Measurements from ENCODE around the gene CCDC107. TPM values are rescaled to one million over a fixed set of nuclear protein-coding genes. Genes with fewer than 3 reads are reported as not detected.

Gene CCDC107
- total and polyA plus RNA-seq, 9 of the 15 experiments (the other 6 are each of a cell fraction or from before 2014, with no cell fraction given) = 0.35 to 11.3 (median 6.9) TPM; not detected in 1

- Histone ChIP-seq H3K27ac (ENCODE audit: extremely low read depth, low read depth, low read length) (no peak overlapping the region), H3K4me3 (no peak overlapping the region), H3K79me2 (ENCODE audit: control insufficient read depth, insufficient read depth, low read length) (no peaks in the 10 kb centered on the region), H3K4me1 (replicated peaks in 1 of 2; ENCODE audit: control insufficient read depth in 2 of 2, insufficient read depth in 2 of 2, low read length in 2 of 2) (peaks cover 0 to 4% of the 10 kb centered on the region in 2 experiments; a peak in 3 of 5 replicates), H3K9me3 (replicated peaks; ENCODE audit: control insufficient read depth, insufficient read depth, low read depth, low read length) (no peaks in the 10 kb centered on the region), H3K9ac (ENCODE audit: insufficient read depth in 1 of 2, low read depth in 2 of 2, low read length in 2 of 2) (no peak overlapping the region), H2AFZ (ENCODE audit: low read depth, low read length) (no peak overlapping the region), H3K36me3 (ENCODE audit: control insufficient read depth, insufficient read depth, low read length) (peaks cover 7% of the 10 kb centered on the region; the same call in 2 of the 3 replicates), H3K9me1 (ENCODE audit: control insufficient read depth, insufficient read depth, low read length) (no peaks in the 10 kb centered on the region), H3K27me3 (ENCODE audit: control insufficient read depth in 2 of 2, insufficient read depth in 2 of 2, low read length in 2 of 2) (no peaks in the 10 kb centered on the region), H3K4me2 (ENCODE audit: insufficient read depth, low read length) (no peak overlapping the region), H4K20me1 (replicated peaks; ENCODE audit: control insufficient read depth, insufficient read depth, low read length) (no peaks in the 10 kb centered on the region)
- intact Hi-C loops (cut with micrococcal nuclease) (no loop called here), in situ Hi-C loops (cut with MboI) (no loop called here)
- no peak for TF ChIP-seq ZNF586 (CRISPR knock-in tag; conservative IDR thresholded peaks at IDR 0.05)
- TF ChIP-seq ZBTB11 (CRISPR knock-in tag; IDR thresholded peaks at IDR 0.05) = no peak
- no peak for TF ChIP-seq PHF20 (IDR thresholded peaks at IDR 0.05; ENCODE audit: partially characterized antibody)
- no peak for TF ChIP-seq CLOCK (CRISPR knock-in tag; IDR thresholded peaks at IDR 0.05; ENCODE audit: borderline replicate concordance)
- TF ChIP-seq BRCA1 (IDR thresholded peaks at IDR 0.05) = no peak
- TF ChIP-seq BRCA1 (CRISPR knock-in tag; IDR thresholded peaks at IDR 0.05) = no peak
- no peak for TF ChIP-seq PHF21A (IDR thresholded peaks at IDR 0.05; ENCODE audit: borderline replicate concordance, low read depth)
- no peak for TF ChIP-seq HMBOX1 (IDR thresholded peaks at IDR 0.05)
- no peak for TF ChIP-seq ZC3H11A (IDR thresholded peaks at IDR 0.05; ENCODE audit: low read depth, low read length)
- no peak for TF ChIP-seq FOXJ3 (CRISPR knock-in tag; IDR thresholded peaks at IDR 0.05)
- TF ChIP-seq NR3C1 (CRISPR knock-in tag; IDR thresholded peaks at IDR 0.05) = no peak
- TF ChIP-seq DACH1 (IDR thresholded peaks at IDR 0.05; ENCODE audit: partially characterized antibody) = no peak
- no peak for TF ChIP-seq DPF2 (IDR thresholded peaks at IDR 0.05)
- no peak for TF ChIP-seq NR2C1 (IDR thresholded peaks at IDR 0.05)
- no peak for TF ChIP-seq NR2C1 (tag; IDR thresholded peaks at IDR 0.05)
- TF ChIP-seq EGR1 (conservative IDR thresholded peaks at IDR 0.05) = no peak
- TF ChIP-seq ZBTB8A (IDR thresholded peaks at IDR 0.05; ENCODE audit: partially characterized antibody) = no peak
- ATAC-seq = no peak
- no peak for FAIRE-seq
- ChIA-PET POLR2A (interaction anchor here (0.6 to 1.1 kb wide), 3 partner anchors 13 to 170 kb away, joined by 3 to 4 read pairs (median 3); no protein-coding TSS in a partner anchor), CTCF (ENCODE audit: low intra/inter-chr PET ratio) (no interaction called here)
- DNase-seq (ENCODE audit: extremely low read depth in 1 of 4, low spot score in 3 of 4) = no peak
- 33% methylated on average over 1 of the region's 3 CpGs for WGBS (ENCODE audit: insufficient coverage, low coverage, missing lambda C conversion rate)
- BruUV-seq (replicated peaks) = no TSS peak
Observed at GRCh38 chr9:35681341-35682002, 23.4 kb downstream of the CCDC107 start.

All from K562 (cell line).